ENCODE results near the gene DDX39A.
"Not testable (repeated sequence)": the region's sequence is repeated elsewhere in the genome, so short reads cannot be mapped to it uniquely, and the experiment has no call there.

DDX39A gene

GRCh38 chr19:14459703-14460102 lies 40.6 kb upstream of the DDX39A start:
- no peak for TF ChIP-seq CTCF (IDR thresholded peaks at IDR 0.05; ENCODE audit: insufficient read depth, low read length, poor library complexity, severe bottlenecking)
- H3K36me3 ChIP-seq (ENCODE audit: control insufficient read depth, insufficient read depth, low read length), result peaks cover 17% of the 10 kb centered on the region
- H3K27me3 ChIP-seq (replicated peaks; ENCODE audit: control insufficient read depth, insufficient read depth, low read length), result no peaks in the 10 kb centered on the region
- no peak for DNase-seq (ENCODE audit: extremely low read depth, insufficient read length)
- no peak overlapping the region for H3K4me3 ChIP-seq (replicated peaks; ENCODE audit: low read depth, low read length)

- not testable (repeated sequence) for DNase-seq (ENCODE audit: extremely low read depth, insufficient read length); H3K27me3 ChIP-seq (replicated peaks; ENCODE audit: control insufficient read depth, insufficient read depth, low read length); H3K4me3 ChIP-seq (replicated peaks; ENCODE audit: low read depth, low read length)
- peaks cover 27% of the 10 kb centered on the region for H3K36me3 ChIP-seq (ENCODE audit: control insufficient read depth, insufficient read depth, low read length)
Measured at GRCh38 chr19:14452303-14452702, 33.2 kb upstream of the DDX39A start.

- H3K36me3 ChIP-seq (ENCODE audit: control insufficient read depth, insufficient read depth, low read length), result peaks cover 34% of the 10 kb centered on the region
- no peak overlapping the region for H3K4me3 ChIP-seq (replicated peaks; ENCODE audit: low read depth, low read length)
- no peak for DNase-seq (ENCODE audit: extremely low read depth, insufficient read length)
- TF ChIP-seq CTCF (IDR thresholded peaks at IDR 0.05; ENCODE audit: insufficient read depth, low read length, poor library complexity, severe bottlenecking), result no peak
- H3K27me3 ChIP-seq (replicated peaks; ENCODE audit: control insufficient read depth, insufficient read depth, low read length), result no peaks in the 10 kb centered on the region
Measured at GRCh38 chr19:14450876-14451275, 31.7 kb upstream of the DDX39A start.

GRCh38 chr19:14450168-14450874 lies 31.2 kb upstream of the DDX39A start:
- Histone ChIP-seq H3K36me3 (ENCODE audit: control insufficient read depth, insufficient read depth, low read length) (peaks cover 34% of the 10 kb centered on the region), H3K4me3 (replicated peaks; ENCODE audit: low read depth, low read length) (no peak overlapping the region), H3K27me3 (replicated peaks; ENCODE audit: control insufficient read depth, insufficient read depth, low read length) (no peaks in the 10 kb centered on the region)
- DNase-seq (ENCODE audit: extremely low read depth, insufficient read length), result peak; percentile 64
- no peak for TF ChIP-seq CTCF (IDR thresholded peaks at IDR 0.05; ENCODE audit: insufficient read depth, low read length, poor library complexity, severe bottlenecking)

- no peak for DNase-seq (ENCODE audit: extremely low read depth, insufficient read length)
- Histone ChIP-seq H3K4me3 (replicated peaks; ENCODE audit: low read depth, low read length) (no peak overlapping the region), H3K27me3 (replicated peaks; ENCODE audit: control insufficient read depth, insufficient read depth, low read length) (no peaks in the 10 kb centered on the region), H3K36me3 (ENCODE audit: control insufficient read depth, insufficient read depth, low read length) (peaks cover 37% of the 10 kb centered on the region)
- TF ChIP-seq CTCF (IDR thresholded peaks at IDR 0.05; ENCODE audit: insufficient read depth, low read length, poor library complexity, severe bottlenecking), result no peak
Measured at GRCh38 chr19:14449321-14449720, 30.2 kb upstream of the DDX39A start.

- DNase-seq (ENCODE audit: extremely low read depth, insufficient read length), result no peak
- H3K4me3 ChIP-seq (replicated peaks; ENCODE audit: low read depth, low read length), result no peak overlapping the region
- no peak for TF ChIP-seq CTCF (IDR thresholded peaks at IDR 0.05; ENCODE audit: insufficient read depth, low read length, poor library complexity, severe bottlenecking)
- H3K36me3 ChIP-seq (ENCODE audit: control insufficient read depth, insufficient read depth, low read length), result peaks cover 53% of the 10 kb centered on the region
- no peaks in the 10 kb centered on the region for H3K27me3 ChIP-seq (replicated peaks; ENCODE audit: control insufficient read depth, insufficient read depth, low read length)
Measured at GRCh38 chr19:14446336-14447036, 27.3 kb upstream of the DDX39A start.

All from GM06990 (cell line).